GM18499 (cell line): ENCODE measurements around the gene OR56A5.
"Not testable (repeated sequence)": the region's sequence is repeated elsewhere in the genome, so short reads cannot be mapped to it uniquely, and the experiment has no call there.

Source experiments
- ATAC-seq: cut with Tn5 transposase; IDR thresholded peaks from one replicate; pipeline ENCODE4 v1.9.1; 2021; ENCODE audit warnings: moderate number of reproducible peaks; ENCODE audit not compliant: insufficient read depth, unreplicated experiment

The OR56A5 gene

GRCh38 chr11:5968394-5968793 is at the start of gene OR56A5:
TSS of gene OR56A5 (minus strand) at chr11:5968494. CDS start at chr11:5968494, 0 bp downstream.
- ATAC-seq: no peak

DNA sequence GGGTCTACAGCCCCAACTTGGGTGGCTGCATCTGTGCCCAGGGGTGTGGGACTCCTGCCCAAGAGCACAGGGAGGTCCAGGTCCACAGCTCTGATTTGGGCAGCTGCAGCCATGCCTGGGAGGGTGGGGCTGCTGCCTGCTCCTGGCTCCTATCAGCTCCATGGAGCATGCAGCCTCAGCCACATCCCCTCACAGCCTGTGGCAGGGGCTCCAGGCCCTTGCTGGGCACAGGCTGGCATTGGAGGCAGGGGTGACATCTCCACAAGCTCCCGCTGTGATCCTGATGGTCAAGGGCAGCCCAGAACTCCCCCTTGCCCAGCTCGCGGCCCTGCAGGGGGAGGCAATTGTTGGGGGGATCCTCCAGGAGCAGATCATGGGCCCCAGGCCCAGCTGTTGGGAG is 44.7 kb upstream of the OR56A5 start:
- ATAC-seq: no peak

GRCh38 chr11:6012035-6012668 is 43.9 kb upstream of the OR56A5 start:
- ATAC-seq: no peak

DNA sequence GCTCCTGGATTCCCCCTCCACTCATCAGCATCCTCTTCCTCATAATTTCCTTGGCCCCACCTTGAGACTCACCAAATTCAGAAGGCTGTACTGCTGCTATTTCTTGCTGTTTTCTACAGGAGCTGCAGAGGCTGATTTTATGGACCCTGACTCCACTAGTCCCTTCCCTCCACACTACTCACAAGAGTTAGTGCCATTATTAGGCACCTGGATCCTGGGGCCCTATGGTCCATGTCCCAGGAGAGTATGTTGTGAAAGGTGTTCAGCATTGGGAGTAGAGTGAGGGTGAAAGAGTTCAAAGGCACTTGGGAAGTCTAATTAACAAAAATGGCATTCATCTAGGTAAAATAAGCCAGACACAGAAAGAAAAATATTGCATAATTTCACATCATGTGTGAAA is 38.6 kb upstream of the OR56A5 start, which contains the start of gene OR56A4:
OR56A4 (minus strand) TSS at position 101 of the 400 bp plus-strand sequence. CDS start 3,954 bp downstream, outside the sequence.
- ATAC-seq: no peak

DNA sequence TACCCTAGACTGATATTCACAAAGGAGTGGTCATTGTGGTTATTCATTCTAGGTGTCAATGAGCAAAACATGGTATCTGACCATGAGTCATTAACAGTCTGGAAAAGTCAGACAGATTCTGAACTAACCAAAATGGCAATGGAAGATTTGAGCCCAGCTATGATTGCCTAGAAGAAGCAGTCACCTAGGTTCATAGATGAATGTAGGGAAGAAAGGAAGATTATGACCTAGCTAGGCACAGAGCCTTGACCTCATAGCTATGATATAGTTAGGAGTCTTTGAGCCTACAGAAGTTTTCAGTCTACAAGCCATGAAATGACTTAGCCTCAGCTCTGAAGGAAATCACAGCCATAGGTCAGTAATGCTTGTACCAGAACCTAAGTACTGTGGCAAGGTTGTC is 38.1 kb upstream of the OR56A5 start:
- ATAC-seq: no peak

DNA sequence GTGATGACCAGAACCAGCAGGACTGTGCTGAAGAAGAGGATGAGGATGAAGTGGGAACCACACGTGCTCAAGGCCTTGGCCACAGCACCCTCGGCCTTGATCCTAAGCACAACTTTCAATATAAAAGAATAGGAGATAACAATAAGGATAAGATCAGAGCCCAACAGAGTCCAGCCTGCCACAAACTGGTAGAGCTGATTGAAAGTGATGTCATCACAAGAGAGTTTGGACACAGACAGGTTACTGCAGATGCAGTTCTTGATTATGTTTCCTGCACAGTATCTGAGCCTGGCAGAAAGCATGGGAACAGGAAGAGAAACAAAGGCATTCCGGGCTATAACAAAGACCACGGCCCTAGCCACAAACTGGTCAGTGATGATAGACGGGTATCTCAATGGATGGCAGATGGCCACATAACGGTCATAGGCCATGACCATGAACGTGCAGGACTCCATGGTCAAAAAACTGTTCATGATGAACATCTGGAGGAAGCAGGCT is 34.0 kb upstream of the OR56A5 start:
- ATAC-seq: no peak

- no peak for ATAC-seq
These were observed 26.5 kb upstream of the OR56A5 start for GRCh38 chr11:5994791-5995190.

GRCh38 chr11:5992604-5993251 is 24.4 kb upstream of the OR56A5 start:
- ATAC-seq: no peak

- ATAC-seq: no peak
These were observed 23.9 kb upstream of the OR56A5 start for GRCh38 chr11:5992150-5992549.

GRCh38 chr11:5989203-5989602 is 20.9 kb upstream of the OR56A5 start:
- ATAC-seq: no peak

DNA sequence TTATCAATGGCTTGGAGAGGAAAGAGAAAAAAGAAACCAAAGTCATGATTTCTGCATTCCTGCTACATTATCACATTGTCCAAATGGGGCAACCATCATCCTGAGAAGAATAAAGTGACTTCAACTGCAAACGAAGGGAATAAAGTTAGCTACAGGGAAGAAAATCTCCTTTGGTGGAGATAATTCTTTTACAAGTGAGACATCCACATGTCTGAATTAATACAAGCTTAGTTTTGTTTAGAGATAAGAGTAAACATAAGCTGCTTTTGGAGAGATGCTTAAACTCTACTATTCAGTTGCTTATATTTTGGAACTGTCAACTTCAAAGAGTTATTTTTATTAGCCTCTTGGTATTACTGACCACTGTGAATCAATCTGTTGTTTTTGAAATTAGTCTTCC is 18.6 kb upstream of the OR56A5 start, which contains the start of gene OR52L1:
OR52L1 (minus strand) TSS at position 101 of the 400 bp plus-strand sequence; CDS start at position 46, 55 bp downstream.
- no peak for ATAC-seq

DNA sequence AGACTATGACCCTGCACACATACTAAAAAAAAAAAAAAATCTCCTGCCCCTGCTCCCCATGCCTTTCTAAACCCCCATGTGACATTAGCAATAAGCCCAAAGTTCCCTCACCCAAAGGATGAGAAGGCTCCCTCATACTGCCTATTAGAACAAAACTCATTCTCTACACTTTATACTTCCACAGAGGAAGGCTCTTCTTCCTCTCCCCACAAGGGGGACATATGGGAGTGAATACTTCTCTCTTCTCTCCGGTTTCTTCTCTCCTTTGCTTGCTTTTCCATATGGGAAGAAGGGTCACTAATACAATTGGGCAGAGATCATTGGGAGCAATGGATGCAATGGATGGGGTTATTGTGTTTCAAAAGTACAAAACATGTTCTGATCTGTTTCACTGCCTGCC is 15.1 kb upstream of the OR56A5 start:
- ATAC-seq: no peak

DNA sequence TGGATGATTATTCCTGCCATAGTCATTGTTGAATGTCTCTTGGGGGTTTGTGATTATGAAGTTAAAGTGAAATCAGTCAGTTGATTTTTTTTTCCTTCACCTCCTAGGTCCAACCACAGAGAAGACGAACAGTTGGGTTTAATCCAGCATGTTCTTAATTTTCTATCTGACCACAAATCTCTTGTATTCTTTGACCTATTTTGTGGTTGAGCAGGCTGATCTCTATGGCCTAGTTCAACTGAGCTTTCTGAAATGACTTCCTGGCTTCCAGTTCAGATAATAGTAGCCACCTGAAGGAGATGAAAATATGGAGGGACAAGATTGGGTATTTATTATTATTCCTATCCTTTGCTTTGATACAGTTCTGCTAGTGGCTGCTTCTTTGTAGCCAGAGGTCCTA is 5.2 kb upstream of the OR56A5 start:
- no peak for ATAC-seq

GRCh38 chr11:5967708-5968107 is 586 bp downstream of the OR56A5 start:
- ATAC-seq: no peak

- ATAC-seq: no peak
These were observed 1.3 kb downstream of the OR56A5 start for GRCh38 chr11:5966958-5967357.

DNA sequence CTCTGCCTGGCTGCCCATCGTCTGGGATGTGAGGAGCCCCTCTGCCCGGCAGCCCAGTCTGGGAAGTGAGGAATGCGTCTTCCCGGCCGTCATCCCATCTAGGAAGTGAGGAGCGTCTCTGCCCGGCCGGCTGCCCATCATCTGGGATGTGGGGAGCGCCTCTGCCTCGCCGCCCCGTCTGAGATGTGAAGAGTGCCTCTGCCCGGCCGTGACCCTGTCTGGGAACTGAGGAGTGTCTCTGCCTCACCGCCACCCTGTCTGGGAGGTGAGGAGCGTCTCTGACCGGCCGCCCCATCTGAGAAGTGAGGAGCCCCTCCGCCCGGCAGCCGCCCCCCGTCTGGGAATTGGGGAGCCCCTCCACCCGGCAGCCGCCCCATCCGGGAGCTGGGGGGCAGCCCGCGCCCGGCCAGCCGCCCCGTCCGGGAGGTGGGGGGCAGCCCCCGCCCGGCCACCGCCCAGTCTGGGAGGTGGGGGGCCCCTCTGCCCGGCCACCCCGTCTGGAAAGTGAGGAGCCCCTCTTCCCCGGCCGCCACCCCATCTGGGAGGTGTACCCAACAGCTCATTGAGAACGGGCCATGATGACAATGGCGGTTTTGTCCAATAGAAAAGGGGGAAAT is 7.5 kb downstream of the OR56A5 start:
- ATAC-seq: not testable (repeated sequence)

- no peak for ATAC-seq
These were observed 12.7 kb downstream of the OR56A5 start for GRCh38 chr11:5955586-5955985.

GRCh38 chr11:5941951-5942350 is 26.3 kb downstream of the OR56A5 start, which contains the start of gene OR56A3:
TSS of gene OR56A3 (plus strand) at chr11:5942251. CDS start at chr11:5947347, 5,096 bp downstream.
- ATAC-seq: no peak

GRCh38 chr11:5940748-5941147 is 27.5 kb downstream of the OR56A5 start:
- no peak for ATAC-seq

DNA sequence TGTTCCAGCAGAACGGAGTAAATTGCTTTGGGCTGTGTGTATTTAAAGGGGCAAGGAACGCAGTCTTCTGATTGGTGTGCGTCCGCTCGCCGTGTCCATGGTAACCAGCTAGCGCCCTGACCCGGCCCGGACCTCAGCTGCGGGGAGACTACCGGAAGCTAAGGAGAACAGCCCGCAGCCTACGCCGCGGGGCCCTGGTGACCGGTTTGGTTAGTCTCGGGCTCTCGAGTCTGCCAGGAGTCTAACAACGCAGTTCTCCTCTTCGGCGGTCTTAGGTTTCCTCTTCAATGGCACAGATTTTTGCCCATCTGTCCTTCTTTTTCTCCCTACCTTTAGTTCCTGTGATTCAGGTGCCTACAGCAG is 29.7 kb downstream of the OR56A5 start:
- no peak for ATAC-seq

GRCh38 chr11:5937868-5938602 is 30.3 kb downstream of the OR56A5 start:
- ATAC-seq: no peak
